PC-9 (cell line): ENCODE results near the gene TMEM63B. TPM values are rescaled to one million over a fixed set of nuclear protein-coding genes. Genes with fewer than 3 reads are reported as not detected.
A peak's percentile ranks its signal among the peaks of the same experiment; 100 is the strongest.
"Not testable (repeated sequence)": the region's sequence is repeated elsewhere in the genome, so short reads cannot be mapped to it uniquely, and the experiment has no call there.

Experiments used
- BruUV-seq: library from RNA; stranded (reverse); fragments of 400-500 nt; replicated peaks from 2 replicates; lab custom pipeline; 2021; lab: Mats Ljungman, UMichigan
- CTCF ChIA-PET: fragments of 300-600 bp; sonication (Branson Sonifier 250); formaldehyde crosslinking; loops from one replicate; lab custom pipeline; 2022; ENCODE audit warnings: antibody characterized with exemption; lab: Charles Lee
- POLR2A ChIA-PET: fragments of 300-600 bp; sonication (Branson Sonifier 250); formaldehyde crosslinking; loops from one replicate; lab custom pipeline; 2022; ENCODE audit warnings: antibody characterized with exemption; ENCODE audit not compliant: unreplicated experiment; lab: Charles Lee
- DNase-seq, 2 experiments: peaks; one replicate each; pipeline versions ENCODE4 v3.0.0 to v3.0.0-alpha.2; 2015 to 2022; ENCODE audit warnings: mixed read lengths in 1 of 2
- H2AFZ ChIP-seq: fragments of 200-600 bp; sonication (generic); 2 replicates; pipeline ENCODE4 v1.8.1; 2017; ENCODE audit warnings: antibody characterized with exemption
- H3F3A ChIP-seq: fragments of 200-600 bp; sonication (generic); 2 replicates; pipeline ENCODE4 v1.8.1; 2017; ENCODE audit warnings: antibody characterized with exemption, mild to moderate bottlenecking, low read depth; ENCODE audit not compliant: insufficient read depth
- H3K27ac ChIP-seq: fragments of 200-600 bp; sonication (generic); 2 replicates; pipeline ENCODE4 v1.6.1; 2016; ENCODE audit warnings: mixed run types
- H3K27me3 ChIP-seq: fragments of 200-600 bp; sonication (generic); 2 replicates; pipeline ENCODE4 v1.6.1; 2016; ENCODE audit warnings: low read depth, mixed run types; ENCODE audit not compliant: insufficient read depth
- H3K36me3 ChIP-seq: fragments of 200-600 bp; sonication (generic); 2 replicates; pipeline ENCODE4 v1.6.1; 2016; ENCODE audit warnings: low read depth, mixed run types
- H3K4me1 ChIP-seq: fragments of 200-600 bp; sonication (generic); replicated peaks from 2 replicates; pipeline ENCODE4 v1.6.1; 2016; ENCODE audit warnings: mixed run types; ENCODE audit not compliant: insufficient read depth
- H3K4me2 ChIP-seq: fragments of 200-600 bp; sonication (generic); 2 replicates; pipeline ENCODE4 v1.6.1; 2017; ENCODE audit warnings: mixed run types
- H3K4me3 ChIP-seq: fragments of 200-600 bp; sonication (generic); 2 replicates; pipeline ENCODE4 v1.6.1; 2016; ENCODE audit warnings: mixed run types
- H3K79me2 ChIP-seq: fragments of 200-600 bp; sonication (generic); 2 replicates; pipeline ENCODE4 v1.6.1; 2017; ENCODE audit warnings: low read depth, mixed run types
- H3K9me2 ChIP-seq: fragments of 200-600 bp; sonication (generic); 2 replicates; pipeline ENCODE4 v1.8.1; 2017; ENCODE audit warnings: mild to moderate bottlenecking; ENCODE audit not compliant: insufficient read depth
- H3K9me3 ChIP-seq: fragments of 200-600 bp; sonication (generic); 2 replicates; pipeline ENCODE4 v1.8.1; 2016; ENCODE audit warnings: low read depth; ENCODE audit not compliant: insufficient read depth
- H4K20me1 ChIP-seq: fragments of 200-600 bp; sonication (generic); 2 replicates; pipeline ENCODE4 v1.8.1; 2017; ENCODE audit not compliant: insufficient read depth
- CTCF ChIP-seq: fragments of 200-600 bp; sonication (generic); conservative IDR thresholded peaks from 2 replicates; pipeline ENCODE4 v1.6.1; 2017; ENCODE audit warnings: mixed run types, antibody characterized with exemption, mild to moderate bottlenecking, moderate library complexity
- EZH2 ChIP-seq: fragments of 200-600 bp; sonication (generic); IDR thresholded peaks from 2 replicates; pipeline ENCODE4 v1.8.0; 2017; ENCODE audit warnings: antibody characterized with exemption, low read depth
- intact Hi-C: fragments of 100-400 bp; cut with micrococcal nuclease; formaldehyde crosslinking; loops from one replicate; pipeline ENCODE4 v1.10.0; 2022; ENCODE audit not compliant: unreplicated experiment
- total RNA-seq: library from RNA; stranded (reverse); gene quantifications from 2 replicates; pipeline ENCODE4 v1.2.3, GENCODE V29; 2021

Gene TMEM63B
- total RNA-seq, 1 experiment from 2014 or later = 38.5 TPM

DNA sequence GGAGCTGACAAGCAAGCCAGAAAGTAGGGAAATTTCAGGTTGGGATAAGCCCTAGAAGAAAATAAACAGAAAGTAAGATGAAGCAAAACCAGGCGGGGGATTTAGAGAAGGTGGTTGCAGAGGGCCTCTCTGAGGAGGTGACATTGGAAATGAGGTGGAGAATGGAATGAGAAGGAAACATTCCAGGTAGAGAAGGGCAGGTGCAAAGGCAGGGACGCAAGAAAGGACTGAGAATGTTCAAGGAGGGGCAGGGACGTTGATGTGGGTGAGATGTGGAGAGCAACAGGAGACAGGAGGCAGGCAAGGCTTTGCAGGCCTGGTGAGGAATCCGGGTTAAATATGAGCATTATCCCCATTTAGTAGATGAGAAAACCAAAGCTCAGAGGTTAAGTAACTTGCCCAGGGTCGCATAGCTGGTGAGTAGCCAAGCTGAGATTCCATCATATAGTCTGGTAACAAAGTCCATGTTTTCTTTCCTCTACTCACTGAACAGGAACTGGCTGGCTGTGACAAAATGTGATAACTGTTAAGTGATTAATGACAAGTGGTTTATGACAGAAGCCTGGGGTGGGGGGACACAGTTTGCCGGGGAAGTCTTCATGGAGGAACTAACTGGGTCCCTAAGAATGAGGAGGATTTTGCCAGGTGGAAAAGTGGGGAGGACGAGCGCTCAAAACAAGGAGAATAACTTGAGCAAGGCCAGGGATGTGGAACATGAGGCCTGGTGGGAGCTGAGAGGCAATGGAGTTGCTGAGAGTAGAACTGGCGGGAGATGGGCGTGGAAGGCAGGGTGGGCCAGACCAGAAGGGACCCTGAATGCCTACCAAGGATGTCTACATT, 32.7 kb upstream of the TMEM63B start:
- BruUV-seq = no TSS peak
- peaks cover 18% of the 10 kb centered on the region for H4K20me1 ChIP-seq
- intact Hi-C loops = no loop called here
- H3F3A ChIP-seq = peaks cover 12% of the 10 kb centered on the region; the same call in 1 of the 2 replicates
- no peak overlapping the region for H2AFZ ChIP-seq
- H3K36me3 ChIP-seq = no peaks in the 10 kb centered on the region
- TF ChIP-seq CTCF (no peak), EZH2 (no peak)
- H3K27me3 ChIP-seq = no peaks in the 10 kb centered on the region
- ChIA-PET POLR2A (interaction anchor here (0.6 kb wide), 1 partner anchor 162 kb away, joined by 6 read pairs; no protein-coding TSS in a partner anchor), CTCF (no interaction called here)
- H3K4me3 ChIP-seq = no peak overlapping the region
- no peaks in the 10 kb centered on the region for H3K4me1 ChIP-seq
- H3K9me3 ChIP-seq = no peaks in the 10 kb centered on the region
- no peaks in the 10 kb centered on the region for H3K9me2 ChIP-seq
- H3K79me2 ChIP-seq = no peaks in the 10 kb centered on the region
- H3K4me2 ChIP-seq = no peak overlapping the region
- no peak overlapping the region for H3K27ac ChIP-seq
- no peak for DNase-seq

GRCh38 chr6:44095243-44095623, 32.1 kb upstream of the TMEM63B start:
- Histone ChIP-seq H4K20me1 (peaks cover 18% of the 10 kb centered on the region), H3F3A (peaks cover 12% of the 10 kb centered on the region; the same call in 1 of the 2 replicates)
- H2AFZ ChIP-seq, H3K79me2 ChIP-seq, H3K36me3 ChIP-seq, H3K4me2 ChIP-seq, H3K4me1 ChIP-seq, intact Hi-C loops, H3K9me2 ChIP-seq, BruUV-seq, H3K4me3 ChIP-seq, H3K27me3 ChIP-seq, CTCF ChIA-PET, DNase-seq, H3K9me3 ChIP-seq, H3K27ac ChIP-seq: not testable (repeated sequence)
- POLR2A ChIA-PET = interaction anchor here (0.6 kb wide), 1 partner anchor 161 kb away, joined by 6 read pairs; no protein-coding TSS in a partner anchor

DNA sequence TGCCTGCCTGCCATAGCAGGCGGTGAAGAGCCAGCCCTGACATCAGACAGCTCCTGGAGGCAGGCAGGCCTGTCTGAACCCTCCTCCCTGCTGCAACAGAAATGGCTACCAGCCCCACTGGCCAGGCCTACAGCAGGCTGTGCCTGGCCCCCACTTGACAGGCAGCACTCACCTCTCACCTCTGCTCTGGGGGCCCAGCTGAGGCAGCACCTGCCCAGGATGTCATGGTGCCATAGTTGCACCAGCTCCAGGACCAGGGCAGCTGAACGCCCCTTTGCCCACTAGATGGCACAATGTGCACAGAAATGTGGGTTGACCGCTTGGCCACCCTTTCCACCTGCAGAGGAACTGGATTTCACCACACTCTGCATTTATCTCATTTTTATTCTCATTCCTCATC, 30.7 kb upstream of the TMEM63B start:
- BruUV-seq = no TSS peak
- no peak overlapping the region for H3K4me2 ChIP-seq
- DNase-seq = peak; percentile 55 to 73
- intact Hi-C loops = loop anchor here (1.0 to 2.0 kb wide), 5 partner anchors 56 to 242 kb away; partner anchors contain the start of gene NFKBIE
- H3K27ac ChIP-seq = no peak overlapping the region
- H3K9me3 ChIP-seq = no peaks in the 10 kb centered on the region
- ChIA-PET POLR2A (interaction anchor here (0.5 kb wide), 1 partner anchor 152 kb away, joined by 6 read pairs; no protein-coding TSS in a partner anchor), CTCF (interaction anchor here (0.5 to 0.9 kb wide), 3 partner anchors 157 to 249 kb away, joined by 3 to 5 read pairs (median 3); no protein-coding TSS in a partner anchor)
- H3K27me3 ChIP-seq = no peaks in the 10 kb centered on the region
- H3K4me3 ChIP-seq = no peak overlapping the region
- H3K36me3 ChIP-seq = no peaks in the 10 kb centered on the region
- no peaks in the 10 kb centered on the region for H3K9me2 ChIP-seq
- peak; percentile 80 for TF ChIP-seq CTCF
- no peak for TF ChIP-seq EZH2
- no peaks in the 10 kb centered on the region for H3K4me1 ChIP-seq
- H3K79me2 ChIP-seq = no peaks in the 10 kb centered on the region
- peaks cover 16% of the 10 kb centered on the region; the same call in 1 of the 2 replicates for H3F3A ChIP-seq
- no peak overlapping the region for H2AFZ ChIP-seq
- peaks cover 24% of the 10 kb centered on the region for H4K20me1 ChIP-seq
